ENCODE data around the gene GID4.
"Not testable (repeated sequence)": the region's sequence is repeated elsewhere in the genome, so short reads cannot be mapped to it uniquely, and the experiment has no call there.

The GID4 gene

DNA sequence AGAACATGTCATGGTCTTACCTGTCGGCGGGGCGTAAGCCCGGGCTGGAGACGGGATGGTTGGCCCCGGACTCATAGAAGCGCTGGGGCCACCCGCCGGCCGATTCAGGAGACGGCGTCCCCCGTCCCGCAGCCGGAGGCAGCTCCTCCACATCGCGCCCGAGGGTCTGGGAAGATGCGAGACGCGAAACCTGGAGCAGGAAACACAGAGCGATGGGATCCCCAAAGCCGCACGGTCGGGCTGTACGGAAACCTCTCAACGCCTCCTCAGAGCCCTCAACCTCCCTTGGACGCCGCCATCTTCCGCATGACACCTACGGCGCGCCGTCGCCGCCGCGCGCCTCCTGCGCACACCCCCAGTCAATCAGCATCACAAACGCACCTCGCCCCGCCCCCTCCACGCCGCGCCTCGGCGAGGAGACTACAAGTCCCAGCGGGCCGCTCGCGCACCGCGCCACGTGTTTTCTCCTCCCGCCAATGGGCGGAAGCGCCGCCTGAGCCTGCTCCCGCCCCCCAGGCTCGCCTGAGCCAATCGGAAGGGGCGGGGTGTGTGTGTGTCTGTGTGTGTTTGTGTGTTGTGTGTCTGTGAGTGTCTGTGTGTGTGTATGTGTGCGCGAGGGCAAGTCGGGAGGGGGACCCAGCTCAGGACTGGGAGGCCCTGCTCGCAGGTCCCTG is at the start of gene GID4, which contains the start of gene ATPAF2:
TSS of gene GID4 (plus strand) at position 548 of the 674 bp plus-strand sequence. CDS start at position 605, 57 bp downstream.
TSS of gene ATPAF2 (minus strand) at position 308 of the 674 bp plus-strand sequence. CDS start at position 153, 155 bp downstream.
- DNase-seq, result peak; percentile 94

GRCh38 chr17:17989618-17990017 is 49.6 kb upstream of the GID4 start:
- DNase-seq, result no peak

- DNase-seq, result no peak
These were observed 48.9 kb upstream of the GID4 start for GRCh38 chr17:17990282-17990681.

- DNase-seq, result no peak
These were observed 45.8 kb upstream of the GID4 start for GRCh38 chr17:17993366-17993765.

- DNase-seq, result no peak
These were observed 45.4 kb upstream of the GID4 start for GRCh38 chr17:17993852-17994251.

- no peak for DNase-seq
These were observed 44.7 kb upstream of the GID4 start for GRCh38 chr17:17994271-17995069.

DNA sequence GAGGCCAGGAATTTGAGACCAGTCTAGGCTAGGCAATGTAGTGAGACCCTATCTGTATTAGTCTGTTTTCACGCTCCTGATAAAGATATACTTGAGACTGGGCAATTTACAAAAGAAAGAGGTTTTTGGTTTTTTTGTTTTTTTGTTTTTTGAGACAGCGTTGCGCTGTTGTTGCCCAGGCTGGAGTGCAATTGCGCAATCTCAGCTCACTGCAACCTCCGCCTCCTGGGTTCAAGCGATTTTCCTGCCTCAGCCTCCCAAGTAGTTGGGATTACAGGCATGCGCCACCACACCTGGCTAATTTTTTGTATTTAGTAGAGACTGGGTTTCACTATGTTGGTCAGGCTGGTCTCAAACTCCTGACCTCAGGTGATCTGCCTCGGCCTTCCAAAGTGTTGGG is 43.3 kb upstream of the GID4 start:
- DNase-seq, result not testable (repeated sequence)

DNA sequence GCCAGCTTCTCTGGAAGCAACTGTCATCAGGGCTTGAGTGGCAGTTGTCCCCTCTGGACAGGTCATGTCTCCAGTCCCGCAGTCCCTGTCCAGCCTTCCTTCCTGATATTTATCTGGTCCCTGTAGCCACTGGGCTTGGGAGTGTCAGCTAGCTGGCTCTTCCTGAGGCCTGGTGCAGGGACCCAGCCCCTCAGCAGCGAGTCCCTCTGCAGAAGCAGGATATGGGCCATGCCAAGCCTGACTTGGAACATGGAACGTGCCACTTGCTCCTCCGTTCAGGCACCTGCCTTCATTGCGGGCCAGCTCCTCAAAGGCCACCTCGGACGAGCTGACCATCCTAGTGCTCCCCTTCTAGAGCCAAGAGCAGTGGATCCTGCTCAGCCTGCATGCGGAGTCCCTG is 40.3 kb upstream of the GID4 start:
- no peak for DNase-seq

DNA sequence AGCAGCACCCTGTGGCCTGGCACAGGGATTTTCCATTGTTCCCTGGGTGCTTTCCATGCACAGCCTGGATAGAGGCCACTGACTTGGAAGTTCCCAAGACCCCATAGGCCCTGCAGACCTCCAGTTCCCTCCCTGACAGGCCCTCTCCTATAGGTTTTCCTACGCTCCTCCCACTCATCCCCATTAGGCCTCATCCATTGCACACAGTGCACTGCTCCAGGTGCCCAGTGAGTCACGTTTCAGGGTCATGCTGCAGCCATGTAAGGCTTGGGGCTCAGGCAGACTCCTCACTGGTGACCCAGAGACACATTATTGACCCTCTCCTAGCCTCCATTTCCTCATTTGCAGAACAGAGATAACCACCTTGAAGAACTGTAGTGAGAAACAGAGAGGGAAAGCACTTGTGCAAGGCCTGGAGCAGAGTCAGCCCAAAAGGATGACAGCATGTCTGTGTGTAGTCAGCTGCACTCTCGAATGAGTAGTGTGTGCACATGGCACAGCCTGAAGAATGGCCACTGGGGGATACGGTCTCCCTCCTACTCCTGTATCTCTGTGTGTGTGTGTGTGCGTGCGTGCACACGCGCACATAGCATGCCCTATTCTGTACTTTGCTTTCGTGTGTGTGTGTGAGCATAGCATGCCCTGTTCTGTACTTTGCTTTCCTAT is 39.7 kb upstream of the GID4 start:
- DNase-seq, result no peak

- no peak for DNase-seq
These were observed 39.2 kb upstream of the GID4 start for GRCh38 chr17:18000030-18000408.

DNA sequence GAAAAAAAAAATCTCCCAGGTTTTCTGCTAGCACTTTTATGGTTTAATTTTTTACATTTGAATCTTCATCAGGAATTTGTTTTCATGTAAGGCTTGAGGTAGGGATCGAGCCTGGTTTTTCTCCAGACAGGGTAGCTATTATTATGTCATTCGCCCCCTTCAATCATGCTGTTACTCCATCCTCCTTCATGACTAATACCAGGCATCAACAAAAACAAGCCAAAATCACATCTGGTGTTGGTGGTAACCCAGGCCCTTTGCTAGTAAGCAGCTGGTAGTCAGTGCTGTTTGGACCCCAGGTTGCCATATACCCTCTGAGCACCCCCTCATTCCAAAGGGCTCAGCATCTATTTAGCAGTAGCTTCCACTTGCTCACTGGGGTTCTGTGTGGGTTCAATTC is 37.0 kb upstream of the GID4 start:
- DNase-seq, result no peak

GRCh38 chr17:18004345-18004744 is 34.9 kb upstream of the GID4 start:
- DNase-seq, result peak; percentile 43

DNA sequence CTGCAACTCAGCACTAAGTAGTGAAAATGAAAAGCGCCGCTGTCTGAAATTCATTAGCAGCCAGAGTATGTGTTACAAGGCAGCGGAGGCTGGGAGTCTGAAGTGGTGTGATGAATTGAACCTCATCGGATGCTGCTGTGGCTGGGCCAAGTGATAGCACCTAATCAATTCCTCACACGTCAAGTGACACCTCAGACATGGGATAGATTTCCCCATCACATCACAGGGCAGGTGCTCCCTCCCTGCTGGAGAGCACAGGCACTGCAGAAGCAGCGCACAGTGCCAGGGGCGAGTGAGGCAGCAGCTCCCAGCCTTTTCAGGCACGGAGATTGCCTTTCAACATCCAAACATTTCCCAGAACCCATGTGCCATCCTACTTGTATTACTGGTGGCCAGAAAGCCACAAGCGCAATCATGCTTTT is 34.3 kb upstream of the GID4 start:
- DNase-seq, result no peak

DNA sequence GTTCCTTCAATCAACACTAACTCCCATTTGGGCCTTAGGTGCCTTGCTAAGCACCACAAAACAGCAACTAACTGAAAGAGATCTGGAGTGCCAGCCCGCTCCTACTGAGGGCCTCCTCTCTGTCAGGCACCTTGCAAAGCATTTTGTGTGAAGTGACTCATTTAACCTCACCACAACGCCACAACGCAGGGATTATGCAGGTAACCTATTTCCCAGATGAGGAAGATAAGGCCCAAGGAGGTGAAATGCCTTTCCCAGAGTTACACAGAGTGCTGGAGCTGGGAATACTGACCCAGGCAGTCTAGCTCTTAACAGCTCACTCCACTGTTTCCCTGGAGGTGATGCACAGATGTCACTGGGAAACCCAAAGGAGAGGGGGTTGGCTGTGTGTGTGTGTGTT is 33.7 kb upstream of the GID4 start:
- no peak for DNase-seq

- no peak for DNase-seq
These were observed 32.5 kb upstream of the GID4 start for GRCh38 chr17:18006495-18007239.

- DNase-seq, result no peak
These were observed 30.5 kb upstream of the GID4 start for GRCh38 chr17:18008496-18009268.

DNA sequence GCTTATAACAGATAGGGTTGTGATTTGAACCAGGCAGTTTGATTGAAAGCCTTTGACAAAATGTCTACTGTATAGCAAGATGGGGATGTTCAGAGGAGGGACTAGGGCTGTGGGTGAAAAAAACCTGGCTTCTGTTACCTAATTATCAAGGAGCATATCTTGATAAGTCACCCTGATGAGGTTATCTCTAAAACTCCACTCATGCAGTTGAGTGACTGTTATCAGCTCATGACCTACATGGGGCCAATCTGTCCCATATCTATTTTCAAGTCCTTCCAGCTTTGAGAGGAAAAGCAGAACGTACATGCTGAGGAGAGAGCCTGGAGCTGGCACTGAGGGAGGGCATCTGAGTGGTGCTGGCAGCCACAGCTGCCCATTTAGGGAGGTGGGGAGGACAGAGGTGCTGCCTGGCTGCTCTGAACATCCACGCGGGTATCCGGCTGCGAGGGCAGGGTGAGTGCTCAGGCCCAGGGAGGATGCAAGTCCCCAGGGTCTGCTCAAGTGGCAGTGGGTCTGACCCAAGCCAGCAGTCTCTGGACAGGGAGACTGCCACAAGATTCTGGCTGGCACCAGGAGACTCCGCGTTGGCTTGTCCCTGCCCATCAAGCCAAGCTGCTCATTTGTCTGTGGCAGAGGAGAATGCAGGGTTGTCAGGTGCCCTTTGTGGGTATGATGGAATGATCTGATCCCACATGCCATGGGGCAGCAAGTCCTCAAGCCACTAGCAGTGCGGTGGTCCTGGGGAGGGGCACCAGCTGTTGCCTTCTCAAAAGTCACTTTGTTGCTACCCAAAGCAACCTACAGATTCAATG is 29.4 kb upstream of the GID4 start:
- DNase-seq, result no peak

DNA sequence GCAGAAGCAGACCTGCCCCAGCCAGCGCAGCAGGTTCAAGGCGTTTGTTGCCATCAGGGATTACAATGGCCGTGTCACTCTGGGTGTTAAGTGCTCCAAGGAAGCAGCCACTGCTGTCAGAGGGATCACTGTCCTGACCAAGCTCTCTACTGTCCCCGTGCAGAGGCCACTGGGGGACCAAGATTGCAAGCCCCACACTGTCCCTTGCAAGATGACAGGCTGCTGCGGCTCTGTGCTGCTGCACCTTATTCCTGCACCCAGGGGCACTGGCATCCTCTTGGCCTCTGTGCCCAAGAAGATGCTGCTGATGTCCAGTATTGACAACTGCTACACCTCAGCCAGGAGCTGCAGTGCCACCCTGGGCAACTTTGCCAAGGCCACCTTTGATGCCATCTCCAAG is 27.9 kb upstream of the GID4 start:
- no peak for DNase-seq

DNA sequence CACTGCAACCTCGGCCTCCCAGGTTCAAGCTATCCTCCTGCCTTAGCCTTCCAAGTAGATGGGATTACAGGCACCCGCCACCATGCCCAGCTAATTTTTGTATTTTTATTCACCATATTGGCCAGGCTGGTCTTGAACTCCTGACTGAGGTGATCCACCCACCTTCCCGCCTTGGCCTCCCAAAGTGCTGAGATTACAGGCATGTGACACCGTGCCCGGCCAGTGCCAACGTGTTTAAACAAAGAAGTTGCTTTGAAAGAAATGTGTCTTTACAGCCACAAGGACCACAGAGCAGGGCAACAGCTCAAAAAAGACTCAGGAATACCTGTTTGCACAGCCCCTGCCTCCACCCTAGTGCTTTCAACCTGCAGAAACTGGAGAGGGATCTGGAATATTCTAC is 25.2 kb upstream of the GID4 start:
- no peak for DNase-seq

DNA sequence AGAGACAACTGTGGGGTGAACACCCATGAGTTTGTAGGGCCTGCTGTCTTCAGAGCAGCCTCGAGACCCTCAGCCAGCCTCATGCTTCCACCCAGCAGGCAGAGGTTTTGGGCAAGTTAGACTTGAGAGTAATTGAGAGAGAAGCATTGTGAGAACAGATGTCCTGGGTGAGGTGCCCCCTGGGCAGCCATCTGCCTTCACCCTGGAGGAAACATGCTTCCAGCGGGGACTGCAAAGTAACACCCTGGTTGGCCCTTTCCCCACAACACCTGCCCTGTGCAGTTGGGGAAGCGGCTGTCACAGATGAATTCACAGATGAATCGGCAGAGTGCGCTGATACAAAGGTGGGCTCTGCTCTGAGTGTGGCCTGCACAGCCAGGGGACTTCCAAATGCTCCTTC is 23.6 kb upstream of the GID4 start:
- no peak for DNase-seq

DNA sequence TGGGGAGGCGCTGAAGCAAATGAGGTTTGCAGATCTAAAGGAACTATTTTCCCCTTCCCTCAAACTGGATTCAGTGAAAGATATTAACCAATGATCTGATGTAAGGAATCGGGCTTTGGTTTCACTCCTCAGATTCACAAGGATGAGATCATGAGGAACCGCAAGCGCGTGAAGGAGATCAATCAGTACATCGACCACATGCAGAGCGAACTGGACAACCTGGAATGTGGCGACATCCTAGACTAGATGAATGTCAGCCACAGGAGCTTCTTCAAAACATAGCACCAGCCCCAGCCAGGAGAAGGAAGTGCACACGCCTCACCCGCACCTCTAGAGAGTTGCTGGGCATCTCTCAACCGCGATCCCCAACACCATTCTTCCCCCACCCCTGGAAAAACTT is 22.8 kb upstream of the GID4 start:
- DNase-seq, result no peak

All from NCI-H2029 (cell line).